NCI-H510A (cell line): Measurements from ENCODE around the gene ZFP2.

Experiments
- DNase-seq: peaks from one replicate; lab custom pipeline; 2025; lab: John Stamatoyannopoulos, UW

Gene ZFP2

DNA sequence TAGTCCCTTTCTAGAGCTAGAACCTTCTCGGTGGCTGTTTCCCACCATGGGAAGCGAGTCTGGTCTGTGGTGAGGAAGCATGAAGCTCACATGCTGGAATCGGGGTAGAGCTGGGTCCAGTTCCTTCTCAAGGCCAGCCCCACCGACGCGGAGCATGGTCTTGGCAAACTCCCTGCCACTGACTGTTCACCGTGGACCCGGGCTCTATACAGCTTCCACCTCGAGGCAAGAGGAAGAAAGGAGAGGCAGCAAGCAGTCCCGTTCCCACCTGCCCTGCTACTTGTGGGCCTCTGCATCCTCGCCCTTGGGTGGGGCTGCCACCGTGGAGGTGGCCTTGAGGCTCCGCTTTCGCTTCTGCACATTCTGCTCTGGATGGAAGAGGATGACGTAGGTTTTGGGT, 85.7 kb downstream of the ZFP2 start:
- no peak for DNase-seq
